ENCODE measurements around the gene MNDA. TPM values are rescaled to one million over a fixed set of nuclear protein-coding genes. Genes with fewer than 3 reads are reported as not detected.
"Not testable (repeated sequence)": the region's sequence is repeated elsewhere in the genome, so short reads cannot be mapped to it uniquely, and the experiment has no call there.

The MNDA gene
- polyA plus RNA-seq, 10 donors, result 2.4 to 8.5 (median 4.4) TPM

GRCh38 chr1:158838660-158839059 lies 7.5 kb downstream of the MNDA start:
- no peak for DNase-seq

- DNase-seq, result no peak
Measured at GRCh38 chr1:158839566-158839965, 8.4 kb downstream of the MNDA start.

- no peak for DNase-seq
Measured at GRCh38 chr1:158840236-158840635, 9.1 kb downstream of the MNDA start.

GRCh38 chr1:158864595-158864994 lies 33.4 kb downstream of the MNDA start:
- DNase-seq, result no peak

- DNase-seq, result not testable (repeated sequence)
Measured at GRCh38 chr1:158870438-158870837, 39.3 kb downstream of the MNDA start.

DNA sequence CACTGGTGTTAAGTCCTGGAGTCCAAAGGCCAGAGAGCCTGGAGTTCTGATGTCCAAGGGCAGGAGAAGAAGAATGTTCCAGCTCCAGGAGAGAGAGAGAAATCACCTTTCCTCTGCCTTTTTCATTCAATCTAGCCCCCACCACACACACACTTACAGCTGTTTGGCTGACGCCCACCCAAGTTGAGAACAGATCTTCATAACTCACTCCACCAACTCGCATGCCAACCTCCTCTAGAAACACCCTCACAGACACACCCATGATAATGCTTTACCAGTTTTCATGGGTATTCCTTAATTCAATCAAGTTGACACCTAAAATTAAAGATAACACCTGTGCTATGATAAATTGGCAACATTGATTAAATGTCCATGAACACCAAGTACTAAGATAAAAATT lies 42.0 kb downstream of the MNDA start:
- no peak for DNase-seq

- no peak for DNase-seq
Measured at GRCh38 chr1:158893654-158894053, 62.5 kb downstream of the MNDA start.

- no peak for DNase-seq
Measured at GRCh38 chr1:158898722-158899121, 67.6 kb downstream of the MNDA start.

Other genes starting within 250 kb of the MNDA start
- gene OR10Z1, start 226.1 kb upstream of the MNDA start, polyA plus RNA-seq (ENCODE audit: insufficient read length in 10 of 10), result under 1 TPM in 9 of 10 donors, not detected in 1; 0.04 to 0.12 (median 0.07) TPM
- gene SPTA1, start 144.6 kb upstream of the MNDA start, polyA plus RNA-seq (ENCODE audit: insufficient read length in 10 of 10), result 1 to 10 TPM; 1.4 to 8.1 (median 3.3) TPM
- gene OR6K2, start 130.7 kb upstream of the MNDA start, polyA plus RNA-seq (ENCODE audit: insufficient read length in 10 of 10), result not detected
- gene OR6K3, start 110.6 kb upstream of the MNDA start, polyA plus RNA-seq (ENCODE audit: insufficient read length in 10 of 10), result not detected
- not detected for gene OR6K6, start 76.6 kb upstream of the MNDA start, polyA plus RNA-seq (ENCODE audit: insufficient read length in 10 of 10)
- gene OR6N1, start 59.2 kb upstream of the MNDA start, polyA plus RNA-seq (ENCODE audit: insufficient read length in 10 of 10), result not detected
- not detected for gene OR6N2, start 50.1 kb upstream of the MNDA start, polyA plus RNA-seq (ENCODE audit: insufficient read length in 10 of 10)
- 1 to 10 TPM in 1 of 10 donors, under 1 TPM in 6, not detected in 3; 0.10 to 3.5 (median 0.37) TPM for gene PYHIN1, start 100.2 kb downstream of the MNDA start, polyA plus RNA-seq (ENCODE audit: insufficient read length in 10 of 10)
- gene IFI16, start 178.6 kb downstream of the MNDA start, polyA plus RNA-seq (ENCODE audit: insufficient read length in 10 of 10), result 10 to 100 TPM; 36.8 to 57.7 (median 40.5) TPM
- under 1 TPM in 8 of 10 donors, not detected in 2; 0.15 to 0.82 (median 0.38) TPM for gene AIM2, start 245.4 kb downstream of the MNDA start, polyA plus RNA-seq (ENCODE audit: insufficient read length in 10 of 10)

Data from muscle of back (tissue), 11 donors.